GM15510 (cell line): ENCODE data around the gene EXD3.

ENCODE experiments used
- POLR2A ChIP-seq: IDR thresholded peaks from 3 replicates; pipeline ENCODE4 v1.6.1; 2011; ENCODE audit warnings: borderline replicate concordance; ENCODE audit not compliant: insufficient read length; ENCODE audit errors: extremely low read depth

The EXD3 gene

DNA sequence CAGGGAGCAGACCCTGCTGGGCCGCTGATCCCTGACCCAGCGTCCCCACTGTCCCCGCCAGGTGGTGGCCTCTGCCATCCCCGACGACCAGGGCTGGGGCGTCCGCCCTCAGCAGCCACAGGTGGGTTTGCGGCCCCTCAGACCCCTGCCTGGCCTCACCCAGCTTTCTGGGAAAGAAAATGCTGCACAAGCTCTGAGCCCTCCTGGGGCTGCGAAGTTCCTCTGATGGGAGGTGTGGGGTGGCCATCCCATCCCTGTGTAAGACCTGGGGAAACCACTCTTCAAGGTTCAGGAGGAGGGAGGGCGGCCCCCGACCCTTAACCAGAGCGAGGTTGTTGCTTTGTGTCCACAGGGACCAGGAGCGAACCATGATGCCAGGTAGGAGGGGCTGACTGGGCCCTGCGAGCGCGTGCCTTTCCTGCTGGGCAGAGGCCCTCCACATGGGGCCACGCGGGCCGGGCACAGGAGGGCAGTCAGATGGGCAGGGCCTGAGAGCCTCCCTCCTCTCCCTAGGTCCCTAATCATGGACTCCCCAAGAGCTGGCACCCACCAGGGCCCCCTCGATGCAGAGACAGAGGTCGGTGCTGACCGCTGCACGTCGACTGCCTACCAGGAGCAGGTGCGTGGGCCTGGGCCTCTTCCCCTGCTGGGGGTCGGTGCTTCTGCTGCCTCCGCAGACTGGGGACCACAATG, 7.9 kb upstream of the EXD3 start:
- TF ChIP-seq POLR2A: no peak

DNA sequence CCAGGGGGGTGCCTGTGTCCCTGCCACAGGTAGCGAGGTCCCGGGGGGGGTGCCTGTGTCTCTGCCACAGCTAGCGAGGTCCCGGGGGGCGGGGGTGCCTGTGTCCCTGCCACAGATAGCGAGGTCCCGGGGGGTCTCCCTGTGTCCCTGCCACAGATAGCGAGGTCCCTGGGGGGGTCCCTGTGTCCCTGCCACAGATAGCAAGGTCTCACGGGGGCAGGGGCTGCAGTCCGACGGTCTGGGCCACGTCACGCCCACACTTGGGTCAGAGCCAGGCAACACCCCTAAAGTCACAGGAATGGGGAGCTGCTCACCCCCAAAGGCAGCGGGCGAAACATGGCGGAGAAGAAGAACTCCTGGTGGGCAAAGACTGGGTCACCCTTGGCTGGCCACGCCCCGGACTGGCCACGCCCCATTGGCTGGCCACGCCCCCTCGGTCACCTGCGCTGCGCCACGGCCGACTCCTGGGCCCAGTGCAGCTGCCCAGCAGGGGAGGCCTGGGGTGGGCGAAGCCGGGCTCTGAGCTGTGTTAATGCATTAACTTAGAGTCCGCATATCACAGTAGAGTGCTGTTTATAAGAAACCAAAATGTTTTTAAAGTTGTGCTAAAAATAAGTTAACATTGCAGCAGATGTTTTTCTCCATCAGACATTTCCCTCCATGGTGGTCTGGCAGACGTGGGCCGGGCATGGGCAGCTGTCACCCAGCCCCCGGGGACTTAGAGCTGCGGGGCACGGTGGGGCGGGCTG, 7.2 kb upstream of the EXD3 start:
- no peak for TF ChIP-seq POLR2A

- TF ChIP-seq POLR2A: no peak
These were observed 6.6 kb upstream of the EXD3 start for GRCh38 chr9:137429546-137429890.

DNA sequence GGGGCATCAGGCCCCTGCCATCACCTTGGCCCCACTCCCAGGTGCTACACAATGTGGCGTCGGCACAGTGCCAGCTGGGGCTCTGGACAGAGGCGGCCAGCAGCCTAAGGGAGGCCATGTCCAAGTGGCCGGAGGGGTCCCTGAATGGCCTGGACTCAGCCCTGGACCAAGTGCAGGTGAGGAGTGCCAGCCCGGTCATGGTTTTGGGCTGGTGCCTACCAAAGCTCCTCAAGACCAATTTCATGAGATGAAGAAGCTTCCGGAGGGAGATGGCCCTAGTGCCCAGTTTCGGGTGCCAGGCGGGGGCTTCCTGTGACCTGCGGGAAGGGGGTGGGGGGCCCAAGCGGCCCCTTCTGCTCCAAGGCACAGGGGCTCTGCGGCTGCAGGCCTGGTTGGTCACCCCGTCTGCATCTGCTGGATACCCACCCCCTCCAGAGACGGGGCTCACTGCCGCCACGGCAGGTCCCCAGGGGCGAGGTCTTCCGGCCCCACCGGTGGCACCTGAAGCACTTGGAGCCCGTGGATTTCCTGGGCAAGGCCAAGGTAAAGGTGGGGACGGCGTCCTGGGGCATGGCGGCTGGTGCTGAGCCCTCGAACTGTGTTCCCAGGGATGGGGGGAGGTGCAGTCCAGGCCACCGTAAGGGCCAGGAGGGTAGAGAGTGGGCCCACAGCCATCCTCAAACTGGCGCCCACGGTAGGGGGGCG, 6.0 kb upstream of the EXD3 start:
- TF ChIP-seq POLR2A: no peak

GRCh38 chr9:137428311-137428630, 5.3 kb upstream of the EXD3 start:
- no peak for TF ChIP-seq POLR2A

GRCh38 chr9:137427454-137428310, 4.7 kb upstream of the EXD3 start:
- TF ChIP-seq POLR2A: no peak

DNA sequence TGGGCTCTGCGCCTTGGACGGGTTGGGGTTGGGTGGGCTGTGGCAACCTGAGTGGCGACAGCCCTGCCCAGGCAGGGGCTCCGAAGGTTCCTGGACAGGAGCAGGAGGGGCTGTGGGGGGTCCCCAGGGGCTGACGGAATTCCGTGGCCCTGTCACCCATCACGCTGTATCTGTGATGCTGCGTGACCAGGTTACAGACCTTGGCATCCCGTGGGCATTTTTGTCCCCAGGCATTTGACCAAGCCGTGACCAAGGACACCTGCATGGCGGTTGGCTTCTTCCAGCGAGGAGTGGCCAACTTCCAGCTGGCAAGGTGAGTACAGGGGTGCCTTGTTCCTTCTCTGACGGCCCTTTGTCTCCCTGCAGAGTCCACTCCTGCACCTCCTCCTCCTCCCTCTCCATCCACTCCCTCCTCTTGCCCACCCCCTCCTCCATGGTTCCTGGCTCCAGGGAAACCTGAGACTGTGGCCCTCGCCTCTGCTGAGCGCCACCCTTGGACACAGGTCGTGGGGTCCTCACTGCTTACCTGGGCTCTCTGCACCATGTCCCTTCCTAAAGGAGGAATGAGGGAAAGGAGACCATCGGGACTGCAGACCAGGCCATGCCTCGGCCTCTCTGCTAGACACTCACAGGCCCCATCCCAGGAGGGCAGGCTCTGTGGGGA, 3.2 kb upstream of the EXD3 start:
- TF ChIP-seq POLR2A: no peak

GRCh38 chr9:137423514-137424291, 741 bp upstream of the EXD3 start:
- TF ChIP-seq POLR2A: no peak

DNA sequence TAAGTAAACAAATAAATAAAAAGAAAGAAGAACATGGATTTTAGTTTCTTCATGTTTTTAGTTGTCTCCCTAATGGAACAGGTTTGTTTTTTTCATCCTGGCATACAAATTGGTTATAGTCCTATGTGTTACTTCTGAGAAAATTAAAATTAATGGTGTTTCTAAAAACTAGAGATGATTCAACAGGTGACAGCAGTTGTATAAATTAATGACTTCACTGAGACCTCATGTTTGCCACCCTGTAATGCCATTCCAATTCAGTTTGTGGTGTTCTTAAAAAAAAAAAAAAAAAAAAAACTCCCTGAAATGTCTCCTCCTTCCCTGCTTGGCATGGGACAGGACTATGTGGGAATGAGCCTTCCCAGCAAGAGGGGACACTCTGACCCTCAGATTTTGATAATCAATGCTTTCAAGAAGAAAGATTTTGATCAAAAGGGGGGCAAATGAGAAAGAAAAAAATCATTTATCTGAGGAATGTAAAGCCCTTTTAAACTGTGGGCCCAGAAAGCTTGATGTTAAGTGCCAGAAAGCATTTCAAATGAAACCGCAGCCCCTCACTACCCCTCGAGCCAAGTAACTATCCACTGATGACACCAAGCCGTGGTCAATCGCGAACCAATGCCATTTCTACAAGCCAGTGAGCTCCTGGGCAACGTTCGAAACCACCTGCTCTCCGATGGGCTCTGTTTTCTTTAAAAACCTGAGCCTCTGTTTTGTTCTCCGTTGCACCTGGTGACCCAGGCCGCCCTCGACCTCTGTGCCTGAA, 941 bp downstream of the EXD3 start:
- no peak for TF ChIP-seq POLR2A

DNA sequence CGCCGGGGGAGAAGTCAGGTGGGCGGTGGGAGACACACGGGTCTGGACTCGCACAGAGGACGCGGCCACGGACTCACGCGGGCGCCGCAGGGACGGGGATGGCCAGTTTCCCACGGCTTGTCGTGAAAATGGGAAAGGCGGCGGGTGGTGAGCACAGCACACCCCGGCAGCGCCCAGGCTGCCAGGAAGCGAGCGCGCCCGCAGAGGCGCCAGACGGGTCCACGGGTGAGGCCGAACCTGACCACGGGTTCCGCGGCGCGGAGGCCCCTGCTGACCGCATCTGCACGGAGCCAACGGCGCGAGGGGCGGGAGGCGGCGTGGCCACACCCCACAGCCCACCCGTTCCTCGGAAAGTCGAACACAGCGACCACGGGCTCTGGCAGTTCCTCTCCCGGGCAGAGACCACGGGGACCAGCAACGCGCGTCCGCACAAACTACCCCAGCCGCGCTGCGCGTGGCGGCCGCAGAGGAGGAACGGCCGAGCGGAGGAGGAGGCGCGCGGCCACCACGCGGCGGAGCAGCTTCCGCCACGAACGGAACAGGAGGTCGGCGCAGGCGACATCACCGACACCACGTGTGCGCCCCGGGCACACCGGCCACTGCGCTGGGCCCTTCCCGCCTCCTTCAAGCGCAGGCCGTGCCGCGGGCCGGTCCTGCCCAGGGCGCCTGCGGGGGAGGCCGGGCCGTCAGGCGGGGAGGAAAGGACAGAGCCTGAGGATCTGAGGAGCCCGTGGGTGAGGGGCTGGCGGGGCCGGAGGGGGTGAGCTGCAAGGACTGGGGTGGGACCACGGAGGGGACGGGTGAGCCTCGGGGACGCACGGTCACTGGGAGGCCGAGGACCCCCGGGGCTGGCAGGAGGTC, 5.6 kb downstream of the EXD3 start:
- TF ChIP-seq POLR2A: no peak

DNA sequence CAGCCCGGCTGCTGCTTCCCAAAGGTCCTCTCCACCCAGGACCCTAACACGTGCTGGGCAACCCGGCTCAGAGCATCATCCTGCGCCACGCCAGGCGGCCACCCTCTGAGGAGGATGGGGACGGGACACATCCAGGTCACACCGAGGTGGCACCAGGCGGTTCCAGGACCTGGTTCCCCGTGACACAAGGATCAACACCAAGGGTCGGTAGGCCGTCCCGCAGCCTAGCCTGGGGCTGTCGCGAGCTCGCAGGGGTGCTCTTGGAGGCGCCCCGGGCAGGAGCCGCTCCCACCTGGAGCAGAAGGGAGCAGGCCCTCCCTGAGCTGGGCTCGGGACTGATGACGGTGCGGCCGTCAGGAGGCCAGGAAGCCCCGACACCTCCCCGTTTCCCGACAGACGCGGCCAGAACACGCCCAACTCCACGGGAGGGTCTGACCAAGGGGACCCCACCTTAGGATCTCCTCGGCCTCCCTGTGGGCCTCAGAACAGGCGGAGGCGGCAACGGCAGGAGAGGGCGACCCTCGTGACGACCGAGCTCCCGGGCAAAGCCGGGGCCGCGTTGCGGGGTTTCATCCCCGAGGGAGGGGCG, 6.3 kb downstream of the EXD3 start:
- no peak for TF ChIP-seq POLR2A

GRCh38 chr9:137416006-137416562, 6.9 kb downstream of the EXD3 start:
- TF ChIP-seq POLR2A: no peak

GRCh38 chr9:137415451-137415850, 7.5 kb downstream of the EXD3 start:
- TF ChIP-seq POLR2A: no peak
